ENCODE measurements around the gene CLEC12A.

CLEC12A gene

GRCh38 chr12:10033783-10034545, 62.8 kb downstream of the CLEC12A start:
- no peaks in the 10 kb centered on the region for H3K36me3 ChIP-seq
- intact Hi-C loops (cut with DNase I; ENCODE audit: low total_unique reads) = no loop called here
- no peaks in the 10 kb centered on the region for H3K9me3 ChIP-seq
- peak in 1 of 2 experiments; percentile 33 for TF ChIP-seq CTCF (IDR thresholded peaks at IDR 0.05)
- no peak for DNase-seq
- no peaks in the 10 kb centered on the region for H3K4me1 ChIP-seq
- H3K27me3 ChIP-seq = no peaks in the 10 kb centered on the region
- H3K27ac ChIP-seq = no peak overlapping the region
- no peak overlapping the region for H3K4me3 ChIP-seq
